Glutamatergic neuron (in vitro differentiated cells): Measurements from ENCODE around the gene TMC6. TPM values are rescaled to one million over a fixed set of nuclear protein-coding genes. Genes with fewer than 3 reads are reported as not detected.
A peak's percentile ranks its signal among the peaks of the same experiment; 100 is the strongest.

ENCODE experiments used
- DNase-seq: peaks from one replicate; pipeline ENCODE4 v3.0.0; 2022
- H3K27ac Mint-ChIP-seq: one replicate; pipeline ENCODE4 v1.8.0; 2020; ENCODE audit warnings: mild to moderate bottlenecking, mixed read lengths, inconsistent platforms; ENCODE audit not compliant: unreplicated experiment
- H3K27me3 Mint-ChIP-seq: one replicate; pipeline ENCODE4 v1.8.0; 2020; ENCODE audit warnings: mild to moderate bottlenecking, moderate library complexity, mixed read lengths, inconsistent platforms; ENCODE audit not compliant: unreplicated experiment
- H3K36me3 Mint-ChIP-seq: one replicate; pipeline ENCODE4 v1.8.0; 2020; ENCODE audit warnings: mild to moderate bottlenecking, mixed read lengths, inconsistent platforms; ENCODE audit not compliant: unreplicated experiment
- H3K4me1 Mint-ChIP-seq: one replicate; pipeline ENCODE4 v1.8.0; 2020; ENCODE audit warnings: mild to moderate bottlenecking, low read depth, mixed read lengths, inconsistent platforms; ENCODE audit not compliant: unreplicated experiment
- H3K4me3 Mint-ChIP-seq: one replicate; pipeline ENCODE4 v1.8.0; 2020; ENCODE audit warnings: mild to moderate bottlenecking, mixed read lengths, inconsistent platforms; ENCODE audit not compliant: unreplicated experiment
- H3K9me3 Mint-ChIP-seq: one replicate; pipeline ENCODE4 v1.8.0; 2020; ENCODE audit warnings: mild to moderate bottlenecking, moderate library complexity, mixed read lengths, inconsistent platforms; ENCODE audit not compliant: unreplicated experiment
- total RNA-seq: library from RNA; stranded (reverse); fragmentation: NEBNext Ultra II Directional; extraction: Animal tissue kit (Norgen Biotek cat#: 25700); gene quantifications from one replicate; pipeline ENCODE4 v1.2.1, GENCODE V29; 2021; ENCODE audit not compliant: unreplicated experiment
- TF ChIP-seq, protein P1 (sequence below): fragments of 200-600 bp; sonication (generic); IDR thresholded peaks from one replicate; pipeline ENCODE4 v1.5.0; 2021; ENCODE audit not compliant: partially characterized antibody, unreplicated experiment

The TMC6 gene
- total RNA-seq, 1 donor from 2014 or later = 1.1 TPM

DNA sequence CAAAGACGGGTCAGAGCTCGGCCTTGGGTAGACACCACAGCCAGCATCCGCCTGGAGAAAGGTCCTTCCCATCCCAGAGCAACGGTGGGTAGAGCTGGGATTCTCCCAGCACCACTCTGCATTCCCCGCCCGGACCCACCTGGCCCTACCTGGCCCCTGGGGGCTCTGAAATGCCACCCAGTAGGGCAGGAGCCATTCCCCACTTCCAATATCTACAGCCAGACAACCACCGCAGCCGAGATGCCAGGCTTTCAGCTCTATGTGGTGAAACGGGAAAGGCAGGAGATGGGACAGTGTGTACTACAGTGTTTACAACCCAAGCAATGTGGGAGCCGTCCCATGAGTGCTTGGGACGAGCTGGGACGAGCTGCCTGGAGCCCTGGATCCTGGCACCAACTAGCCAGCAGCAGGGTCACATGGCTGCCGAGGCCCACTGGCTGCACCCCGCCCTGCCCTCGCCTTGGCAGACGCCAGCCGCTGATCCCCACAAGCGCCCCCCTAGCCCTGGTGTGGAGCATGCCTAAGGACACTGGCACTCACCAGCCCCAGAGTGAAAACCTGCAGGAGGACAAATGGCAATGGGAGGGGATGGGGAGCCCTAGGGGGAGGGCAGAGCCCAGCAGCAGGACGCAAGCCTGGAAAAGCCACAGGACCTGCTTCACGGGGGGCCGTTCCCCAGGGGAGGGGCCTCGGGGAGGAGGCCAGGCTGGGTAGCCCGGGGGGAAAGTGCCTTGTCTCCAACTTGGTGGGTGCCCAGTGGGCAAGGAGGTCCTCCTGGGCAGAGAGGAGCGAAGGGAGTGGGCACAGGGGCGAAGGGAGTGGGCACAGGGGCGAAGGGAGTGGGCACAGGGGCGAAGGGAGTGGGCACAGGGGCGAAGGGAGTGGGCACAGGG, 13.5 kb downstream of the TMC6 start:
- H3K4me3 Mint-ChIP-seq = no peak overlapping the region
- no peaks in the 10 kb centered on the region for H3K36me3 Mint-ChIP-seq
- peaks cover 9% of the 10 kb centered on the region for H3K9me3 Mint-ChIP-seq
- no peak overlapping the region for H3K27ac Mint-ChIP-seq
- no peak for DNase-seq
- H3K27me3 Mint-ChIP-seq = peaks cover 6% of the 10 kb centered on the region
- peaks cover 2% of the 10 kb centered on the region for H3K4me1 Mint-ChIP-seq
- TF ChIP-seq, protein P1, sequence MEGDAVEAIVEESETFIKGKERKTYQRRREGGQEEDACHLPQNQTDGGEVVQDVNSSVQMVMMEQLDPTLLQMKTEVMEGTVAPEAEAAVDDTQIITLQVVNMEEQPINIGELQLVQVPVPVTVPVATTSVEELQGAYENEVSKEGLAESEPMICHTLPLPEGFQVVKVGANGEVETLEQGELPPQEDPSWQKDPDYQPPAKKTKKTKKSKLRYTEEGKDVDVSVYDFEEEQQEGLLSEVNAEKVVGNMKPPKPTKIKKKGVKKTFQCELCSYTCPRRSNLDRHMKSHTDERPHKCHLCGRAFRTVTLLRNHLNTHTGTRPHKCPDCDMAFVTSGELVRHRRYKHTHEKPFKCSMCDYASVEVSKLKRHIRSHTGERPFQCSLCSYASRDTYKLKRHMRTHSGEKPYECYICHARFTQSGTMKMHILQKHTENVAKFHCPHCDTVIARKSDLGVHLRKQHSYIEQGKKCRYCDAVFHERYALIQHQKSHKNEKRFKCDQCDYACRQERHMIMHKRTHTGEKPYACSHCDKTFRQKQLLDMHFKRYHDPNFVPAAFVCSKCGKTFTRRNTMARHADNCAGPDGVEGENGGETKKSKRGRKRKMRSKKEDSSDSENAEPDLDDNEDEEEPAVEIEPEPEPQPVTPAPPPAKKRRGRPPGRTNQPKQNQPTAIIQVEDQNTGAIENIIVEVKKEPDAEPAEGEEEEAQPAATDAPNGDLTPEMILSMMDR = no peak

DNA sequence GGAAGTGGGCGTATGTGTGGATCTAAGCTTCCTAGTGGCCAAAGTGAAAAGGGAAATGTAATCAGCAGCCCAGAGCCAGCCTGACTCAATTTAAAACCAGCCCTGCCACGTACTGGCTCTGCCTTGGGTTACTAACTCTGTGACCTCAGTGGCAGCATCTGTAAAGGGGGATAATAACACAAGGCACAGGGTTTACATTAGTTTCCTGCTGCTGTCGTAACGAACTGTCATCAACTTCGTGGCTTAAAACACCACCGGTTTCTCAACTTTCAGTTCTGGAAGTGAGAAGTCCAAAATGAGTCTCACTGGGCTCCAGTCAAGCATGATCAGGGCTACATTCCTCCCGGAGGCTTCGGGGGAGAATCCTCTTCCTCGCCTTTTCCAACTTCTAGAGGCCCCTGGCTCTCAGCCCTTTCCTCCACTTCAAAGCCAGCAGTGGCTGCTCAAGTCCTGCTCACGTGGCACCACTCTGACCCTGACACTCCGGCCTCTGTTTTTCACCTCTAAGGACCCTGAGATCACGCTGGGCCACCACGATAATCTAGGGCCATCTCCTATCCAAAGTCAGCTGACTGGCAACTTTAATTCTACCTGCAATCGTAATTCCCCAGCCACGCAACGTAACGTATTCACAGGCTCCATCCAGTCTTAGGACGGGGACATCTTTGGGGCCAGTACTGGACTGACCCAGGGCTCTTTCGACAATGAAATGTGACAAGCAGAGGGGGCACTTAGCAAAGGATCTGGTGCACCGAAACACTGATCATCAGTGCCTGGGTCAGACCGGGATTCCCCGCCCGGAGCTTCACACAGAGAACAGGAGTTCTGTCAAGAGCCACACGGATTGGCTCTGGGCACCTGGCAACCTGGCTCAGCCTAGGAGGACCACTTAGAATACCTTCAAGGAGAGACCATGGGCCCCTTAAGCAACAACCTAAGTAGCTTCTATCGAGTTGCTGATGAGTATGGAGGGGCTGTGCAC, 14.5 kb downstream of the TMC6 start:
- H3K36me3 Mint-ChIP-seq = no peaks in the 10 kb centered on the region
- H3K27me3 Mint-ChIP-seq = peaks cover 6% of the 10 kb centered on the region
- TF ChIP-seq, protein P1 = no peak
- H3K9me3 Mint-ChIP-seq = peaks cover 9% of the 10 kb centered on the region
- peaks cover 2% of the 10 kb centered on the region for H3K4me1 Mint-ChIP-seq
- DNase-seq = no peak
- H3K4me3 Mint-ChIP-seq = no peak overlapping the region
- H3K27ac Mint-ChIP-seq = no peak overlapping the region

DNA sequence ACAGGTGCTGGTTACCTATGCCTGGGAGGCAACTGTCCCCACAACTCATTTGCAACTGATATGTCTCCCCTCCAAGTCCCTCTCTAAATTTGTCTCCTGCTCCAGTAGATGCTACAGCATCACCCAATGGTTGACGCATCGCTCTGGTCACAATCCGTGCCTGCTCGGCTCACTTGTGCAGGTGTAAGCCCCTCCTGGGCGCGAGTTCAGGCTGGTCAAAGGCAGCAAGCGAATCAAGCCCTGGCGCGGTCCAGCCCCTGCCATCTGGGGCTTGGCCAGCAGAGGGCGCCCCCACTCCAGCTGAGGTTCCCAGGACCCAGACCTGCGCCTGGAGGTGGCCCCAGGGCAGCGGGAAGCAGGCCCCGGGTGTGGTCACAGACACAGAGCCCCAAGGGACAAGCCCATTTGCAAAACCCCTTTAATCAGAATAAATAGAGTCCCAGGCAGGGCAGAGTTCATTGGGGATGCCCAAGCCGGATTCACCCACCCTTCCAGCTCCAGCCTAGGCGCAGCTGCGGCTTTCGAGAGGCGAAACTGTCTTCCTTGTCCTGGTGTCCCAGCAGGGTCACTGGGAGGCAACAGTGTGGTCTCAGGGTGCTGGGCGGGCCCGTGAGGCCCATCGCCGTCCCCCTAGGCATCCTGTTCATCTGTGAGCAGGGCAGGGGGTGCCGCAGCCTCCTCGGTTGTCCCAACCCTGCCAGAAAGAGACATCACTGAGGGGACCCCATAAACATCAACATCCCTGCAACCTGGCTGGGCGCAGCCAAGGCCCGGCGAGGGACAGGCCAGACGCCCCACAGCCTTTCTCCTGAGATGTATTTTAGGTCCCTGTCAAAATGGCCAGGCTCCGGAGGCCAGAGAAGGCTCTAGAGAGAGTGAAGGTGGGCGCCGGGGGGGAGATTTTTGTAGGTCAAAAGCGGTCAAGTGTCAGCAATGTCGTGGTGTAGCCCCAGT, 15.8 kb downstream of the TMC6 start:
- Mint-ChIP-seq H3K27me3 (peaks cover 4% of the 10 kb centered on the region), H3K27ac (no peak overlapping the region)

DNA sequence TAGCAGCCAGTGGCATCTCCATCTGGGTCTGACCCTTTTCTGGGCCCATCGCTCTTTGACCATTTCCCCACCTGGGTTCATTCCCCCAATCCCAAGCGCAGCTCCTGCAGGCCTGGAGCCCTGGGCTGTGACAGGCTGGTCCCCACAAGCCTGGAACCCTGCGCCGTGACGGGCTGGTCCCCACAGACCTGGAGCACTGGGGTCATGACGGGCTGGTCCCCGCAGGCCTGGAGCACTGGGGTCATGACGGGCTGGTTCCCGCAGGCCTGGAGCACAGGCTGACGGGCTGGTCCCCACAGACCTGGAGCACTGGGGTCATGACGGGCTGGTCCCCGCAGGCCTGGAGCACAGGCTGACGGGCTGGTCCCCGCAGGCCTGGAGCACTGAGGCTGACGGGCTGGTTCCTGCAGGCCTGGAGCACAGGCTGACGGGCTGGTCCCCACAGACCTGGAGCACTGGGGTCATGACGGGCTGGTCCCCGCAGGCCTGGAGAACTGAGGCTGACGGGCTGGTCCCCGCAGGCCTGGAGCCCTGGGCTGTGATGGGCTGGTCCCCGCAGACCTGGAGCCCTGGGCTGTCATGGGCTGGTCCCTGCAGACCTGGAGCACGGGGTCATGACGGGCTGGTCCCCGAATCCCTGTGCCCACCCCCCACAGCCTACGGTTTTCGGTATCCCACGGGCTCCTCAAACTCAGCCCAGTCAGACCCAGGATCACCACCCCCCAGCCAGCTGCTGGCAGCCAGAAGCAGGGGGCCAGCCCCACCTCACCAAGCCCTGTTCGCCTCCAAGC, 16.6 kb downstream of the TMC6 start:
- Mint-ChIP-seq H3K36me3 (no peaks in the 10 kb centered on the region), H3K4me1 (peaks cover 2% of the 10 kb centered on the region), H3K27me3 (peaks cover 4% of the 10 kb centered on the region), H3K4me3 (no peak overlapping the region), H3K9me3 (peaks cover 10% of the 10 kb centered on the region), H3K27ac (no peak overlapping the region)
- TF ChIP-seq, protein P1 = no peak
- peak; percentile 19 for DNase-seq

More for the DNA sequence above, 15.8 kb downstream of the TMC6 start:
- no peaks in the 10 kb centered on the region for H3K36me3 Mint-ChIP-seq
- H3K4me1 Mint-ChIP-seq = peaks cover 2% of the 10 kb centered on the region
- H3K9me3 Mint-ChIP-seq = peaks cover 10% of the 10 kb centered on the region
- TF ChIP-seq, protein P1 = peak; percentile 100
- peak; percentile 92 for DNase-seq
- H3K4me3 Mint-ChIP-seq = no peak overlapping the region
